HEK293 (cell line): Measurements from ENCODE around the gene GPT2.

ENCODE experiments used
- ZNF302 ChIP-seq: fragments of 450-650 bp; formaldehyde crosslinking; IDR thresholded peaks from 2 replicates; pipeline ENCODE4 v1.5.1; 2016; ENCODE audit warnings: missing biosample characterization, missing genetic modification characterization, low read depth
- TF ChIP-seq, protein P1 (sequence below): fragments of 450-650 bp; IDR thresholded peaks from 2 replicates; pipeline ENCODE4 v1.5.1; 2018; ENCODE audit warnings: missing biosample characterization, missing genetic modification characterization
- TF ChIP-seq, protein P2 (sequence below): fragments of 450-650 bp; formaldehyde crosslinking; IDR thresholded peaks from 2 replicates; pipeline ENCODE4 v1.5.1; 2016; ENCODE audit warnings: missing biosample characterization, missing genetic modification characterization
- TF ChIP-seq, protein P3 (sequence below): IDR thresholded peaks from 2 replicates; pipeline ENCODE4 v1.6.1; 2011; ENCODE audit warnings: mild to moderate bottlenecking, low read depth, low read length, borderline replicate concordance
- TF ChIP-seq, protein P4 (sequence below): fragments of 450-650 bp; formaldehyde crosslinking; IDR thresholded peaks from 2 replicates; pipeline ENCODE4 v1.5.1; 2016; ENCODE audit warnings: missing biosample characterization, missing genetic modification characterization
- TF ChIP-seq, protein P5 (sequence below): fragments of 450-650 bp; formaldehyde crosslinking; IDR thresholded peaks from 2 replicates; pipeline ENCODE4 v1.5.1; 2017; ENCODE audit warnings: missing biosample characterization, missing genetic modification characterization

- no peak for TF ChIP-seq ZNF302
- TF ChIP-seq, protein P1, sequence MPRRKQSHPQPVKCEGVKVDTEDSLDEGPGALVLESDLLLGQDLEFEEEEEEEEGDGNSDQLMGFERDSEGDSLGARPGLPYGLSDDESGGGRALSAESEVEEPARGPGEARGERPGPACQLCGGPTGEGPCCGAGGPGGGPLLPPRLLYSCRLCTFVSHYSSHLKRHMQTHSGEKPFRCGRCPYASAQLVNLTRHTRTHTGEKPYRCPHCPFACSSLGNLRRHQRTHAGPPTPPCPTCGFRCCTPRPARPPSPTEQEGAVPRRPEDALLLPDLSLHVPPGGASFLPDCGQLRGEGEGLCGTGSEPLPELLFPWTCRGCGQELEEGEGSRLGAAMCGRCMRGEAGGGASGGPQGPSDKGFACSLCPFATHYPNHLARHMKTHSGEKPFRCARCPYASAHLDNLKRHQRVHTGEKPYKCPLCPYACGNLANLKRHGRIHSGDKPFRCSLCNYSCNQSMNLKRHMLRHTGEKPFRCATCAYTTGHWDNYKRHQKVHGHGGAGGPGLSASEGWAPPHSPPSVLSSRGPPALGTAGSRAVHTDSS (tag by site-specific recombination) = no peak
- TF ChIP-seq, protein P2, sequence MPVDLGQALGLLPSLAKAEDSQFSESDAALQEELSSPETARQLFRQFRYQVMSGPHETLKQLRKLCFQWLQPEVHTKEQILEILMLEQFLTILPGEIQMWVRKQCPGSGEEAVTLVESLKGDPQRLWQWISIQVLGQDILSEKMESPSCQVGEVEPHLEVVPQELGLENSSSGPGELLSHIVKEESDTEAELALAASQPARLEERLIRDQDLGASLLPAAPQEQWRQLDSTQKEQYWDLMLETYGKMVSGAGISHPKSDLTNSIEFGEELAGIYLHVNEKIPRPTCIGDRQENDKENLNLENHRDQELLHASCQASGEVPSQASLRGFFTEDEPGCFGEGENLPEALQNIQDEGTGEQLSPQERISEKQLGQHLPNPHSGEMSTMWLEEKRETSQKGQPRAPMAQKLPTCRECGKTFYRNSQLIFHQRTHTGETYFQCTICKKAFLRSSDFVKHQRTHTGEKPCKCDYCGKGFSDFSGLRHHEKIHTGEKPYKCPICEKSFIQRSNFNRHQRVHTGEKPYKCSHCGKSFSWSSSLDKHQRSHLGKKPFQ = no peak
- TF ChIP-seq, protein P3, sequence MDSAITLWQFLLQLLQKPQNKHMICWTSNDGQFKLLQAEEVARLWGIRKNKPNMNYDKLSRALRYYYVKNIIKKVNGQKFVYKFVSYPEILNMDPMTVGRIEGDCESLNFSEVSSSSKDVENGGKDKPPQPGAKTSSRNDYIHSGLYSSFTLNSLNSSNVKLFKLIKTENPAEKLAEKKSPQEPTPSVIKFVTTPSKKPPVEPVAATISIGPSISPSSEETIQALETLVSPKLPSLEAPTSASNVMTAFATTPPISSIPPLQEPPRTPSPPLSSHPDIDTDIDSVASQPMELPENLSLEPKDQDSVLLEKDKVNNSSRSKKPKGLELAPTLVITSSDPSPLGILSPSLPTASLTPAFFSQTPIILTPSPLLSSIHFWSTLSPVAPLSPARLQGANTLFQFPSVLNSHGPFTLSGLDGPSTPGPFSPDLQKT = no peak
- TF ChIP-seq, protein P4, sequence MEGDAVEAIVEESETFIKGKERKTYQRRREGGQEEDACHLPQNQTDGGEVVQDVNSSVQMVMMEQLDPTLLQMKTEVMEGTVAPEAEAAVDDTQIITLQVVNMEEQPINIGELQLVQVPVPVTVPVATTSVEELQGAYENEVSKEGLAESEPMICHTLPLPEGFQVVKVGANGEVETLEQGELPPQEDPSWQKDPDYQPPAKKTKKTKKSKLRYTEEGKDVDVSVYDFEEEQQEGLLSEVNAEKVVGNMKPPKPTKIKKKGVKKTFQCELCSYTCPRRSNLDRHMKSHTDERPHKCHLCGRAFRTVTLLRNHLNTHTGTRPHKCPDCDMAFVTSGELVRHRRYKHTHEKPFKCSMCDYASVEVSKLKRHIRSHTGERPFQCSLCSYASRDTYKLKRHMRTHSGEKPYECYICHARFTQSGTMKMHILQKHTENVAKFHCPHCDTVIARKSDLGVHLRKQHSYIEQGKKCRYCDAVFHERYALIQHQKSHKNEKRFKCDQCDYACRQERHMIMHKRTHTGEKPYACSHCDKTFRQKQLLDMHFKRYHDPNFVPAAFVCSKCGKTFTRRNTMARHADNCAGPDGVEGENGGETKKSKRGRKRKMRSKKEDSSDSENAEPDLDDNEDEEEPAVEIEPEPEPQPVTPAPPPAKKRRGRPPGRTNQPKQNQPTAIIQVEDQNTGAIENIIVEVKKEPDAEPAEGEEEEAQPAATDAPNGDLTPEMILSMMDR (tag by site-specific recombination) = no peak
- TF ChIP-seq, protein P5, sequence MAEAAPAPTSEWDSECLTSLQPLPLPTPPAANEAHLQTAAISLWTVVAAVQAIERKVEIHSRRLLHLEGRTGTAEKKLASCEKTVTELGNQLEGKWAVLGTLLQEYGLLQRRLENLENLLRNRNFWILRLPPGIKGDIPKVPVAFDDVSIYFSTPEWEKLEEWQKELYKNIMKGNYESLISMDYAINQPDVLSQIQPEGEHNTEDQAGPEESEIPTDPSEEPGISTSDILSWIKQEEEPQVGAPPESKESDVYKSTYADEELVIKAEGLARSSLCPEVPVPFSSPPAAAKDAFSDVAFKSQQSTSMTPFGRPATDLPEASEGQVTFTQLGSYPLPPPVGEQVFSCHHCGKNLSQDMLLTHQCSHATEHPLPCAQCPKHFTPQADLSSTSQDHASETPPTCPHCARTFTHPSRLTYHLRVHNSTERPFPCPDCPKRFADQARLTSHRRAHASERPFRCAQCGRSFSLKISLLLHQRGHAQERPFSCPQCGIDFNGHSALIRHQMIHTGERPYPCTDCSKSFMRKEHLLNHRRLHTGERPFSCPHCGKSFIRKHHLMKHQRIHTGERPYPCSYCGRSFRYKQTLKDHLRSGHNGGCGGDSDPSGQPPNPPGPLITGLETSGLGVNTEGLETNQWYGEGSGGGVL (tag by site-specific recombination) = no peak
Measured at GRCh38 chr16:46859719-46860152, 24.4 kb upstream of the GPT2 start.
